Omental fat pad (tissue), 4 donors: ENCODE data around the gene BBX. TPM values are rescaled to one million over a fixed set of nuclear protein-coding genes. Genes with fewer than 3 reads are reported as not detected.

Experiments used
- ATAC-seq: fragments of 150-250 bp; one replicate; pipeline ENCODE4 v1.9.1; 2016; ENCODE audit warnings: mild to moderate bottlenecking, moderate library complexity; ENCODE audit not compliant: low FRiP score
- DNase-seq: peaks from one replicate; pipeline ENCODE4 v3.0.0-alpha.2; 2019; ENCODE audit warnings: low spot score
- CTCF ChIP-seq, 3 donors: fragments of 450-650 bp; IDR thresholded peaks; one replicate each; pipeline ENCODE4 v1.5.1; 2016 to 2017; ENCODE audit warnings: antibody characterized with exemption in 3 of 3, mild to moderate bottlenecking in 3 of 3, moderate library complexity in 2 of 3
- total RNA-seq, 4 donors: library from RNA; depleted of rRNA; stranded (reverse); fragments of >200 nt; gene quantifications; one replicate each; pipeline ENCODE4 v1.1.0, GENCODE V29; 2016

The BBX gene
- total RNA-seq, 4 donors from 2014 or later, result 32.8 to 70.5 (median 40.7) TPM

- ATAC-seq (no peak), DNase-seq (no peak)
- no peak for TF ChIP-seq CTCF (IDR thresholded peaks at IDR 0.05)
Measured at GRCh38 chr3:107817076-107817475, 294.3 kb downstream of the BBX start.

- TF ChIP-seq CTCF (IDR thresholded peaks at IDR 0.05), result no peak
- no peak for DNase-seq
- ATAC-seq, result no peak
Measured at GRCh38 chr3:107818025-107818424, 295.3 kb downstream of the BBX start.

- DNase-seq (no peak), ATAC-seq (no peak)
- no peak for TF ChIP-seq CTCF (IDR thresholded peaks at IDR 0.05)
Measured at GRCh38 chr3:107819656-107820055, 296.9 kb downstream of the BBX start.

GRCh38 chr3:107822308-107822707 lies 299.5 kb downstream of the BBX start:
- no peak for TF ChIP-seq CTCF (IDR thresholded peaks at IDR 0.05)
- DNase-seq, result no peak
- no peak for ATAC-seq

- no peak for TF ChIP-seq CTCF (IDR thresholded peaks at IDR 0.05)
- no peak for DNase-seq
- no peak for ATAC-seq
Measured at GRCh38 chr3:107824822-107825371, 302.1 kb downstream of the BBX start.

GRCh38 chr3:107825556-107825955 lies 302.8 kb downstream of the BBX start:
- TF ChIP-seq CTCF (IDR thresholded peaks at IDR 0.05), result no peak
- ATAC-seq (no peak), DNase-seq (no peak)

GRCh38 chr3:107826727-107827126 lies 304.0 kb downstream of the BBX start:
- DNase-seq (no peak), ATAC-seq (no peak)
- no peak for TF ChIP-seq CTCF (IDR thresholded peaks at IDR 0.05)
